Stomach (tissue), 9 donors: ENCODE results near the gene RAB17. TPM values are rescaled to one million over a fixed set of nuclear protein-coding genes. Genes with fewer than 3 reads are reported as not detected.

Experiments used
- DNase-seq, 2 donors: peaks; one replicate each; pipeline versions ENCODE4 v3.0.0 to v3.0.0-alpha.2; 2013 to 2019
- H3K27ac ChIP-seq, 5 donors: fragments of 200-600 bp in 4 of 5; sonication (generic) in 4 of 5; one replicate each; pipeline ENCODE4 v1.5.1; 2013 to 2019; ENCODE audit warnings: mild to moderate bottlenecking in 1 of 5, moderate library complexity in 1 of 5
- H3K27me3 ChIP-seq, 3 donors: fragments of 200-600 bp; sonication (generic); one replicate each; pipeline ENCODE4 v1.5.1; 2017 to 2019; ENCODE audit warnings: mixed run types in 1 of 3
- H3K36me3 ChIP-seq, 4 donors: fragments of 200-600 bp; sonication (generic); 1 replicate in 3 of 4; 2 replicates in 1 of 4; pipeline ENCODE4 v1.5.1; 2016 to 2019
- H3K4me1 ChIP-seq, 4 donors: fragments of 200-600 bp; sonication (generic); one replicate each; pipeline ENCODE4 v1.5.1; 2016 to 2019
- H3K4me3 ChIP-seq, 4 donors: fragments of 200-600 bp; sonication (generic) in 3 of 4; one replicate each; pipeline ENCODE4 v1.5.1; 2016 to 2019; ENCODE audit warnings: mild to moderate bottlenecking in 1 of 4
- H3K9me3 ChIP-seq, 4 donors: fragments of 200-600 bp; sonication (generic); one replicate each; pipeline ENCODE4 v1.5.1; 2016 to 2019
- CTCF ChIP-seq, 7 experiments: fragments of 450-650 bp in 4 of 7; fragments of 200-600 bp in 3 of 7; sonication (generic) in 3 of 7; IDR thresholded peaks; one replicate each; pipeline ENCODE4 v1.5.1; 2016 to 2019; ENCODE audit warnings: antibody characterized with exemption in 7 of 7, control low read depth in 2 of 7, mild to moderate bottlenecking in 1 of 7
- EP300 ChIP-seq: sonication (generic); formaldehyde crosslinking; IDR thresholded peaks from one replicate; pipeline ENCODE4 v1.6.1; 2017; ENCODE audit warnings: antibody characterized with exemption
- POLR2A ChIP-seq, 4 donors: fragments of 450-650 bp; IDR thresholded peaks; one replicate each; pipeline ENCODE4 v1.6.1; 2016; ENCODE audit warnings: antibody characterized with exemption in 4 of 4, control low read depth in 2 of 4, mild to moderate bottlenecking in 1 of 4, moderate library complexity in 1 of 4
- POLR2AphosphoS5 ChIP-seq, 3 donors: sonication (generic); formaldehyde crosslinking; IDR thresholded peaks; one replicate each; pipeline ENCODE4 v1.6.1; 2016; ENCODE audit warnings: antibody characterized with exemption in 3 of 3
- WGBS, 5 donors: extraction: QIAGEN DNeasy Blood & Tissue Kit in 3 of 5; methylation state at CpG; one replicate each; pipeline versions ENCODE4 v1.1.5 to v1.1.7; 2013 to 2018; 5-methylcytosine and 5-hydroxymethylcytosine counted together
- intact Hi-C: fragments of 100-400 bp; cut with DNase I; formaldehyde crosslinking; loops from one replicate; pipeline ENCODE4 v1.15.1; 2023; ENCODE audit warnings: low total_unique reads
- polyA plus RNA-seq, 3 donors: library from polyadenylated mRNA; stranded (reverse); fragments of 200-250 nt; gene quantifications; one replicate each; pipeline ENCODE4 v1.2.3, GENCODE V29; 2013
- total RNA-seq, 5 donors: library from RNA; depleted of rRNA; stranded (reverse); fragments of >200 nt; gene quantifications; one replicate each; pipeline versions ENCODE4 v1.1.0 to v1.2.3, GENCODE V29; 2014 to 2016
- donor health status: healthy with polysubstance abuse.
- donor health status: Bipolar disorder and iron deficiency.
- donor health status: healthy.

RAB17 gene
- total and polyA plus RNA-seq, 8 donors = 8.8 to 187 (median 50.8) TPM

GRCh38 chr2:237628247-237629187 lies 38.0 kb upstream of the RAB17 start:
- Histone ChIP-seq H3K4me3 (peak overlapping the region; percentile 61 to 90 (median 77)), H3K9me3 (no peaks in the 10 kb centered on the region)

GRCh38 chr2:237627441-237628246 lies 37.1 kb upstream of the RAB17 start, which contains the start of gene LRRFIP1:
Gene LRRFIP1, plus strand, starts transcription at chr2:237627587. Its CDS starts 58 bp downstream, at chr2:237627645.
- no peaks in the 10 kb centered on the region for H3K9me3 ChIP-seq
- DNase-seq = peak; percentile 49 to 79
- intact Hi-C loops = no loop called here
- peaks cover 26 to 53% (median 33%) of the 10 kb centered on the region in 4 donors for H3K4me1 ChIP-seq
- TF ChIP-seq POLR2A (IDR thresholded peaks at IDR 0.05) (no peak), POLR2AphosphoS5 (IDR thresholded peaks at IDR 0.05) (no peak), CTCF (IDR thresholded peaks at IDR 0.05) (no peak), EP300 (no peak)
- H3K4me3 ChIP-seq = peak within 1 kb of the TSS; percentile 61 to 90 (median 77)
- H3K36me3 ChIP-seq = peaks cover 0 to 8% (median 4%) of the 10 kb centered on the region in 4 donors
- 0 to 6% (median 2%) methylated on average over 13 to 112 of the region's 114 CpGs for WGBS, 5 donors
- H3K27me3 ChIP-seq = peaks cover 0 to 16% (median 0%) of the 10 kb centered on the region in 3 donors
- peak within 1 kb of the TSS; percentile 68 to 90 (median 75) for H3K27ac ChIP-seq

More at GRCh38 chr2:237628247-237629187, 38.0 kb upstream of the RAB17 start:
- Histone ChIP-seq H3K27ac (peak overlapping the region in 3 of 5 donors; percentile 75 to 90 (median 84)), H3K27me3 (peaks cover 0 to 16% (median 0%) of the 10 kb centered on the region in 3 donors), H3K4me1 (peaks cover 30 to 59% (median 39%) of the 10 kb centered on the region in 4 donors), H3K36me3 (peaks cover 0 to 8% (median 4%) of the 10 kb centered on the region in 4 donors)
- TF ChIP-seq CTCF (IDR thresholded peaks at IDR 0.05) (no peak), POLR2AphosphoS5 (IDR thresholded peaks at IDR 0.05) (no peak), POLR2A (IDR thresholded peaks at IDR 0.05) (no peak), EP300 (no peak)
- intact Hi-C loops = no loop called here
- DNase-seq = peak in 1 of 2 donors; percentile 45
- 35 to 54% (median 39%) methylated on average over 14 of the region's 14 CpGs for WGBS, 5 donors

- Histone ChIP-seq H3K9me3 (no peaks in the 10 kb centered on the region), H3K27ac (peak overlapping the region; percentile 68 to 90 (median 75)), H3K27me3 (peaks cover 0 to 16% (median 0%) of the 10 kb centered on the region in 3 donors), H3K4me1 (peaks cover 26 to 53% (median 33%) of the 10 kb centered on the region in 4 donors), H3K4me3 (peak overlapping the region; percentile 61 to 90 (median 77)), H3K36me3 (peaks cover 0 to 5% (median 2%) of the 10 kb centered on the region in 4 donors)
- DNase-seq = peak in 1 of 2 donors; percentile 56
- intact Hi-C loops = no loop called here
- 14 to 40% (median 18%) methylated on average over 28 to 54 of the region's 54 CpGs for WGBS, 5 donors
- TF ChIP-seq POLR2AphosphoS5 (IDR thresholded peaks at IDR 0.05) (no peak), EP300 (no peak), CTCF (IDR thresholded peaks at IDR 0.05) (no peak), POLR2A (IDR thresholded peaks at IDR 0.05) (no peak)
These were observed 36.4 kb upstream of the RAB17 start for GRCh38 chr2:237626813-237627440.
